Breast epithelium (tissue), 4 donors: ENCODE data around the gene SETD4. TPM values are rescaled to one million over a fixed set of nuclear protein-coding genes. Genes with fewer than 3 reads are reported as not detected.

Source experiments
- DNase-seq, 2 donors: peaks; one replicate each; pipeline ENCODE4 v3.0.0-alpha.2; 2019; ENCODE audit warnings: low spot score in 2 of 2
- H3K27ac ChIP-seq, 2 donors: fragments of 200-600 bp; sonication (generic) in 1 of 2; one replicate each; pipeline ENCODE4 v1.5.1; 2016 to 2019; ENCODE audit warnings: mild to moderate bottlenecking in 1 of 2
- H3K27me3 ChIP-seq, 2 donors: fragments of 200-600 bp; sonication (generic) in 1 of 2; one replicate each; pipeline versions ENCODE4 v1.5.1 to v1.6.0; 2017 to 2019; ENCODE audit warnings: control low read depth in 1 of 2, mild to moderate bottlenecking in 1 of 2
- H3K36me3 ChIP-seq: fragments of 200-600 bp; one replicate; pipeline ENCODE4 v1.5.1; 2019
- H3K4me1 ChIP-seq, 2 donors: fragments of 200-600 bp; sonication (generic); one replicate each; pipeline ENCODE4 v1.5.1; 2016 to 2019; ENCODE audit warnings: control low read depth in 1 of 2
- H3K4me3 ChIP-seq, 3 donors: fragments of 200-600 bp; sonication (generic); 1 replicate in 2 of 3; 2 replicates in 1 of 3; pipeline ENCODE4 v1.5.1; 2016 to 2019; ENCODE audit warnings: mild to moderate bottlenecking in 3 of 3, moderate library complexity in 2 of 3
- H3K9me3 ChIP-seq, 2 donors: fragments of 200-600 bp; sonication (generic) in 1 of 2; one replicate each; pipeline ENCODE4 v1.5.1; 2016 to 2019; ENCODE audit warnings: control low read depth in 1 of 2
- CTCF ChIP-seq, 3 donors: fragments of 450-650 bp; IDR thresholded peaks; one replicate each; pipeline ENCODE4 v1.5.1; 2016 to 2017; ENCODE audit warnings: antibody characterized with exemption in 3 of 3, mild to moderate bottlenecking in 3 of 3, moderate library complexity in 3 of 3
- POLR2A ChIP-seq: fragments of 450-650 bp; IDR thresholded peaks from one replicate; pipeline ENCODE4 v1.6.1; 2016; ENCODE audit warnings: antibody characterized with exemption, mild to moderate bottlenecking, moderate library complexity
- POLR2AphosphoS5 ChIP-seq, 3 donors: sonication (generic); formaldehyde crosslinking; IDR thresholded peaks; one replicate each; pipeline ENCODE4 v1.6.1; 2017; ENCODE audit warnings: antibody characterized with exemption in 3 of 3
- intact Hi-C: fragments of 100-400 bp; cut with DNase I; formaldehyde crosslinking; loops from one replicate; pipeline ENCODE4 v1.15.1; 2023; ENCODE audit warnings: low total_unique reads
- total RNA-seq, 3 donors: library from RNA; depleted of rRNA; stranded (reverse); fragments of >200 nt; gene quantifications; one replicate each; pipeline ENCODE4 v1.1.0, GENCODE V29; 2016

The SETD4 gene
- total RNA-seq, 3 donors from 2014 or later: 14.2 to 34.1 (median 25.6) TPM

DNA sequence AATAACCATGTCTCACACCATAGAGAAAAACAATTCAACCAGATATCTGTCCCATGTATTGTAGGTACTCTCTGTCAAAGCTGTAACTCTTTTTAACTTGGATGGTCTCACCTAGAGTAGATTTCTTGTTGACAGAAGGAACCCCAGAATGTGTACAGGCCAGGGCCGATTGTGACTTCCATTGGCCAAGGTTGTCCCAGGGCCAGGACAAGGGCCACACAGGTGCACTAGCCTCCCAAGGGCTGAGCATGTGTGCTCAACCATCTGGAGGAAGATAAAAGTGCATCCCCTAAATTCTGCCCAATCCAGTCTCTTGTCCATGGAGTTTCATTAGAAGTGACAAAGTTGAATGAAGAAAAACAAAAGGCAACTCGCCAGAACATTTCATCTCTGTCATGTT lies 51.8 kb downstream of the SETD4 start:
- Histone ChIP-seq H3K27me3 (no peaks in the 10 kb centered on the region), H3K36me3 (no peaks in the 10 kb centered on the region), H3K27ac (no peak overlapping the region), H3K4me3 (no peak overlapping the region), H3K9me3 (no peaks in the 10 kb centered on the region), H3K4me1 (no peaks in the 10 kb centered on the region)
- no peak for DNase-seq
- intact Hi-C loops: no loop called here
- no peak for TF ChIP-seq POLR2A
- no peak for TF ChIP-seq POLR2AphosphoS5 (IDR thresholded peaks at IDR 0.05)
- TF ChIP-seq CTCF (IDR thresholded peaks at IDR 0.05): no peak

DNA sequence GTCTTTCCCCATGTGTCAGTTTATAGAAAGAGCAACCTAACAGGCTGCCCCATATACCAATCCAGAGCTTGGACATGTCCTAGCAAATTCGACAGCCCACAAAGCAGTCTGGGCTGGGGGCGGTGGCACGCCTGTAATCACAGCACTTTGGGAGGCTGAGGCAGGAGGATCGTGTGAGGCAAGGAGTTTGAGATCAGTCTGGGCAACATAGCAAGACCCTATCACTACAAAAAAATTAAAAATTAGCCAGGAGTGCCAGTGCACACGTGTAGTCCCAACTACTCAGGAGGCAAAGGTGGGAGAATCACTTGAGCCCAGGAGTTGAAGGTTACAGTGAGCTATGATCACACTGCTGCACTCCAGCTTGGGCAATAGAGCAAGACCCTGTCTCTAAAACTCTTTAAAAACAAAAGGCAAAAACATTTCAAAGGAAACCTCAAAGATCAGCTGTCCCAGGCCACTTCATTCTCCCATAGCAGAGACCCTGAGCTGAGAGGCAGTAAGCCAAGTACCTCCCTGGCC lies 54.4 kb downstream of the SETD4 start:
- no peak for DNase-seq
- Histone ChIP-seq H3K36me3 (no peaks in the 10 kb centered on the region), H3K4me3 (peak overlapping the region in 2 of 3 donors; percentile 23 to 51), H3K4me1 (no peaks in the 10 kb centered on the region), H3K9me3 (no peaks in the 10 kb centered on the region), H3K27ac (peak overlapping the region; percentile 25 to 72), H3K27me3 (no peaks in the 10 kb centered on the region)
- TF ChIP-seq POLR2A (no peak), CTCF (IDR thresholded peaks at IDR 0.05) (no peak), POLR2AphosphoS5 (IDR thresholded peaks at IDR 0.05) (no peak)
- intact Hi-C loops: no loop called here

GRCh38 chr21:36005018-36005417 lies 55.3 kb downstream of the SETD4 start:
- Histone ChIP-seq H3K4me3 (peak overlapping the region in 2 of 3 donors; percentile 23 to 51), H3K27me3 (no peaks in the 10 kb centered on the region), H3K27ac (peak overlapping the region; percentile 25 to 72), H3K9me3 (no peaks in the 10 kb centered on the region), H3K4me1 (no peaks in the 10 kb centered on the region), H3K36me3 (no peaks in the 10 kb centered on the region)
- no peak for DNase-seq
- intact Hi-C loops: no loop called here
- TF ChIP-seq POLR2AphosphoS5 (IDR thresholded peaks at IDR 0.05): peak in 1 of 3 donors; percentile 49
- no peak for TF ChIP-seq POLR2A
- TF ChIP-seq CTCF (IDR thresholded peaks at IDR 0.05): no peak

- H3K27me3 ChIP-seq: no peaks in the 10 kb centered on the region
- TF ChIP-seq POLR2A (no peak), POLR2AphosphoS5 (IDR thresholded peaks at IDR 0.05) (no peak), CTCF (IDR thresholded peaks at IDR 0.05) (no peak)
- intact Hi-C loops: no loop called here
- no peak overlapping the region for H3K27ac ChIP-seq
- H3K4me1 ChIP-seq: no peaks in the 10 kb centered on the region
- no peak overlapping the region for H3K4me3 ChIP-seq
- DNase-seq: no peak
- H3K36me3 ChIP-seq: no peaks in the 10 kb centered on the region
- no peaks in the 10 kb centered on the region for H3K9me3 ChIP-seq
These were observed 55.9 kb downstream of the SETD4 start for GRCh38 chr21:36004441-36004840.

DNA sequence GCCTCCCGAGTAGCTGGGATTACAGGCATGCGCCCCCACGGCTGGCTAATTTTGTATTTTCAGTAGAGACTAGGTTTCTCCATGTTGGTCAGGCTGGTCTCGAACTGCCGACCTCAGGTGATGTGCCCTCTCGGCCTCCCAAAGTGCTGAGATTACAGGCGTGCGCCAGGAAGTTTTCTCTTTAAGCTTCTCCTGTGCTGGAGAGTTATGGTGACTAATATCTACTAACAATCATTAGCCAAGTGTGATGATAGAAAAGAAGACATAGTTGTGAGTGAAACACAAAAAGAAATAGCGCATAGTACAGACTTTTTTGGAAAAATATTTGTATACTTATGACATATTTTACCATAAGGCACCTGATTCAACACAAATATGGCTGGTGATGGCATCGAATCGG lies 56.5 kb downstream of the SETD4 start:
- no peaks in the 10 kb centered on the region for H3K27me3 ChIP-seq
- intact Hi-C loops: no loop called here
- H3K27ac ChIP-seq: no peak overlapping the region
- no peaks in the 10 kb centered on the region for H3K4me1 ChIP-seq
- no peak for TF ChIP-seq POLR2AphosphoS5 (IDR thresholded peaks at IDR 0.05)
- TF ChIP-seq POLR2A: no peak
- no peak for TF ChIP-seq CTCF (IDR thresholded peaks at IDR 0.05)
- H3K9me3 ChIP-seq: no peaks in the 10 kb centered on the region
- no peak overlapping the region for H3K4me3 ChIP-seq
- no peaks in the 10 kb centered on the region for H3K36me3 ChIP-seq
- DNase-seq: no peak
